ENCODE results near the gene C10orf120.

The C10orf120 gene

DNA sequence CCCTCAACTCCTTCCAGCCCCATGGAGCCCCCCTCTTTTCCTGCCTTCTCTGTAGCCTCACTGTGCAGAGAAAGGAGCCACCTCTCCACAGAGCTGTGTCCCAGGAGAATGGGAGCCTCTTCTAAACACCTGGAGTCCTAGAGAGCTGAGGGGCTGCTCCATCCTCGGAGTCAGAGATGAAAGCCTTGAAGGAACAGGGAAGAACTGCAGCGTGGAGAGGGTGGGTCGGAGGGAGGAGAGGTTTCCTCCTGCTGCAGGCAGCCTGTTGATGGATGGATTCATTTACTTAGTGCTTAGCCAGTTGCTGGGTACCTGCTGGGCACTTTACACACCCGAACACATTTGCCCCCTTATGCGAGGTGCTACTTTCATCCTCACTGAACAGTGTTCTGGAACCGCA lies 39.0 kb downstream of the C10orf120 start:
- DNase-seq (ENCODE audit: low spot score), result no peak

DNA sequence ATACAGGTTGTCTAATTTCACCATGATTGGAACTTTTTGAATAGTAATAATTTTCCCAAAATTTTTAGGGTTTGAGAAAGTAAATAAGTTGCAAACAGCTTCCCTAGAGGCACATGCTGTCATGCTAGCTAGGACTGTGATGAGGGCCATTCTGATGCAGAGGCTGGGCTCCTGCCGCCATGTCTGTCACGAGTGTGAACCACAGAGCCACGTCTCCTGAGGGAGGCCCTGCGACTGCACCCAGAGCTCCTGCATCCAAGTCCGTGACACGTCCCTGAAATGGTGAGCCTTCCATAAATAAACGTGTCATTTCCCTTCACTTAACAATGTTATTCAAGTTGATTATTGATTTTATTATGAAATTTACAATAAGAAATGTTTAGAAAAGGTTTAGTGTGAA lies 40.0 kb downstream of the C10orf120 start:
- DNase-seq (ENCODE audit: low spot score), result no peak

DNA sequence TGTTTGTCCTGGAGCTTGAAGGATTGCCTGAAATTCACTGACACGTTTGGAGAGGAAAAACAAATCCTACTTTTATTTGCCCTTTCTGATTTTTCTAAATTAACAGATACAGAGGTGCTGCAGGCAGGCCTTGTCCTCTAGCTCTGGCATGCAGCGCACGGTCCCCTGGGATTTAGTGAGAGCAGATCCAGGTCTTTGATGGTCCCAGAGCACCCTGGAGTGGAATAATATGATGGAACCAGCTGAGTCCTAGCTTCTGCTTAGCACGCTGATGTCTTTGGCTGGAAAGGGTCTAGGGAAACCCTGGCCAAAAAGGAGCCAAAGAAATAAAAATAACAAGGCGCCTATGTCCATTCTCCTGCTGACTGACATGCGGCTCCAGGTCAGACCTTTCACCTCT lies 40.5 kb downstream of the C10orf120 start:
- DNase-seq (ENCODE audit: low spot score), result no peak

DNA sequence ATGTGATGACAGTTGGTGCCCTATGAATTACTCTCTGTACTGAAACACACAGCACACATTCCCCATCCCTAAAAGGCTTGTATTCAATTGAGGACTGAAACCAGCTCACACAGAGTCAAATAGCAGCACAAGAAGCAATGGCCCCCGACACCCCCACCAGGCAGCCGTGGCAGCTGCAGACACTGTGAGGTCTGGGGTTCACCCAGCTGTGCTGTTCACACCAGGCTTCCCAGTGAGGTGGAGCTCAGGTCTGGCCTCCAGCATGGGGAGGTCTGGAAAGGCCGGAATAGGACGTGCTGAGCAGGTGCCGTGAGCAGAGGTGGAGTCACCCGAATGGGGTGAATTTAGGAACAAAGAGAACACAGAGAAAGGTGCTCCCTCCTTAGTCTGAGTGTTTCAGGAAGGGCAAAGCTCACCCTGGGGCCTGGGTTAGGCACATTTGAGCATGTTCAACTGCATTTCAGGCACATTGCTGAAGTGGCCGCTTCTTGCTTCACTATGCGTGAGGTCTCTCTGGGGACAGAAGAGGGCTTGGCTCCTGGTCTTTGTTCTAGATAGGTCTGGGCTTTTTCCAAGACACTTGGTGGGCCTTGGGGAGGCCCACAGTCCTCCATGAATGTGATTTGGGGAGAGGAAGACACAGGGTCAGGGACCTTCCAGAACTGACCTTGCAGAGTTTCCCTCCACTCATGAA lies 41.1 kb downstream of the C10orf120 start:
- DNase-seq (ENCODE audit: low spot score), result no peak

DNA sequence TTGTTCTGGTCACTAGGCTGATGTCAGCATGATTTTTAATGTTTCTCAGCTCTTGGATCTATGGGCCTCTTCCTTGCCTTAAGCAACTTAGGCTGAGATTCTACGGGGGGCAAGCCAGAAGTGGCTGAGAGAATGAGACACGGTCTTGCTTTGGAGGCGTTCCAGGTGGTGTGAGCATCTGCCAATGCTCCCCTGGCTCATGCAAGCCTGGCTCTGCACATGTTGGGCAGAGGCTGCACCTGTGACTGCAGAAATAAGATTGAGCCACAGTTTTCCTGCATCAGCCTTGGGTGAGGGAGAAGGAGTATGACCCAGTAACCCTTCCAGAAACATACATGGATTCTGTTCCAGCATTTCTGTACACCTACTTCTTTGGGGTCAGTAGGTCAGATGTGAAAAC lies 41.9 kb downstream of the C10orf120 start:
- DNase-seq (ENCODE audit: low spot score), result no peak

DNA sequence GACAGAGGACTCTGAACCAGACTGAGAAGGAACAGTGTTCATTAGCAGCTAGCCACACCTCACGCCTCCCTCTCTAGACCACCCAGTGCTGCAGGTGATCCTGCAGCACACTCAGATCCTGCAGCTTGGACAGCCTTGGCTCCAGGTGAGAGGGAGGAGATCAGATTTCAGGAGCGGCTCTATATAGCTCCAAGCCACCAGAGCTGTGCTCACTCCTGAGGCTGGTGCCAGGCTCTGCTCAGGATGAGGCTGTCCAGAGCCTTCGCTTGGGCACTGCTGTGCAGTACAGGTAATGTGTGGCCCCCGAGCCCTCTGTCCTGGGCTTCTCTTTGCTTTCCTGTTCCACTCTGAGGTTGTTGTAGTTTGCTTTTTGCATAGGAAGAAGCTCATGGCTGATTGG lies 42.4 kb downstream of the C10orf120 start:
- no peak for DNase-seq (ENCODE audit: low spot score)

DNA sequence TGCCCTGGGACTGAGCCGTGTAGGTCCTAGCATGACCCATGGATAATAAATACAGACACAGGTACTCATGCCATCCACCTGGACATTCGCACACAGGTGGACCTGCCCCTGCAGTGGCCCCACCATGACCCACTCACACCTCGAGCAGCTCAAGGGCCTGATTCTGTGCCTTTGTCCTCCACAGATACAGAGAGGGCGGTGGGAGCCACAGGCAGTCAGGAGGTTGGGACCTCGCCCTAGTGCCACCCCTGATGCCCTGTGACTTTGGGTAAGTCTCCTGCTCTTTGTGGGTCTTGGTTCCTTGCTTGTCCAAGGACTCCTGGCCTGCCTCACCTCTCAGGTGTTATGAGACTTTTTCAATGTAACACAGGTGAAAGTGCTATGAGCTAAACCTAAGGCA lies 42.9 kb downstream of the C10orf120 start:
- no peak for DNase-seq (ENCODE audit: low spot score)

DNA sequence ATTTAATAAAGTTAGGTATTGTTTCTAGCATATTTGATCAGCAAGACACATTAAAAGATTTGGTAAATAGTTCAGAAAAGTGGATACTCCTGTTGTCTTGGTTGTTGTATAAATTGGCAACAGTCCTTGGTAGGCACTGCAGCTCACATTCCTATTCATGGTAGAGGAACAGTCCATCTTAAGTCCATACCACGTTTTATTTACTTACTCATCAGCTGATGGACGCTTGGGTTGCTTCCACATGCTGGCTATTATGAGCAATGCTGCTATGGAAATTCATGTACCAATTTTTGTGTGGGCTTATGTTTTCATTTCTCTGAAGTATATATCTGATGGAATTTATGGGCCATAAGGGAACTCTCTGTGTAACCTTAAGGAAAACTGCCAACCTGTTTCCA lies 43.3 kb downstream of the C10orf120 start:
- no peak for DNase-seq (ENCODE audit: low spot score)

DNA sequence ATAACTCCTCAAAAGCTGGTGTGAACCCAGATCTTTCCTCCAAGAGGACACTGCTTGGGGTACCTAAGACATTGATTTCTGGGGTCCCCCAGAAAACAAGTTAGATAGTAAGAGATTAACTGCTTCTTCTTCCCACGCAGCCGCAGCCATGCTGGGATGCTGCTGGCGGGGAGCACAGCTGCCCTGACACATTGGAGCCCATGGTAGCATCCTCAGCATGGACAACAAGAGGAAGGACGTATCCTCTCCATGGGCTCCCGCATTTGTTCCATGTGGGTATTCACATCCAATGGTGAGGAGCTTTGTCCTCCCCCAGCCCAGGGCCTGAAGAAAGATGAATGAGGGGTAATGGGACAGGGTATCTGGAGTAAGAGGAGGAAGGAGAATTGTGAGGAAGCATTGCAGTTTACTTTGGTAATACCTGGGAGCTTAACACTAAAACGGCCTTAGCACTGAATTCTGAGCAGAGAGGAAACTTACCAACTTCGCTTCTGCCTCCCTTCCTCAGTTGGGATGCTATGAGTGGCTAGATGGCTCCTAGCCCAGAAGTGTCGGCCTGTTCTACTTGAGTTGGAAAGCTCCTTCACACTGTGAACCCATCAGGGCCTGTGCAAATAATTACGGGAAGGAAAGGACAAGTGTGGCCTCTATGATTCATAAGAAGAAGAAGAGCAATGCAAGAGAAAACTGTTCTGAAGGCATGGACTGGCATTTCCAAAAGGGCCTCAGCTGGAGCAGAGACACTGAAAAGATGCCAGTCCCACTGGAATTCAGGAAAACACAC lies 43.9 kb downstream of the C10orf120 start:
- DNase-seq (ENCODE audit: low spot score), result no peak

DNA sequence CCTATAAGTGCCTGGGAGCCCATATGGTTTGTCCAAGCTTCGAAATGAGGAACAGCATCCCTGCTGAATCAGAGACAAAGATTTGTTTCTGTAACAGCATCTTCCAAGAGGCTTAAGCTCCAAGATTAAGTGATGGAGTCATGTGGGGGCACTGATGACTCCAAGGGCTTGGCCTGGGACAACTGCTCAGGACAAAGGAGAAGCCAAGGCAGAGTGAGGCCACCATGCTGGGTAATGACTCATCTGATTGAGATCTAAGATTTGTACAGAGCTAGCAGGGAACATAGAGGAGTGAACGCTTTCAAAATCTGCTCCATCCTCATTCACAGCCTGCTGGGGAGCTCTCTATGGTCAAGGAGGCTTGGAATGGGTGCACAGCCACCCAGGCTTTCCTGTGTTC lies 49.3 kb downstream of the C10orf120 start:
- no peak for DNase-seq (ENCODE audit: low spot score)

DNA sequence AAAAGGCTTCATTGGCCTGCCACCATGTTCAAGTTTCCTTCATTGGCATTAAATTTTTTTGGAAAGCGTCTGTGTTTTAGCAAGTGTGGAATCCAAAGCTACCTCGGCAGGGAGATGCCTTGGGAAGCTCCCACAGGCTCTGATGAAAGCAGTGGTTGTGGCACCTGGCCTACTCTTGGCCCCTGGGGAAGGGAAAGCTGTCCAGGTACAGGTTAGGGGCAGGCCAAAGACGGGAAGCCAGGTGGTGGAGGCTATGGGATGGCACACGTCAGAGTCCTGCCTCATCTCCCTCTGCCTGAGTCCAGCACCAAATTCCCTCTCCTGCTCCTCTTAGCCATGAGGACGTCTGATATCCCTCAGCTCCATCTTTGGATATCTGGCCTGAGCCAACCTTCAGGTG lies 49.7 kb downstream of the C10orf120 start:
- no peak for DNase-seq (ENCODE audit: low spot score)

DNA sequence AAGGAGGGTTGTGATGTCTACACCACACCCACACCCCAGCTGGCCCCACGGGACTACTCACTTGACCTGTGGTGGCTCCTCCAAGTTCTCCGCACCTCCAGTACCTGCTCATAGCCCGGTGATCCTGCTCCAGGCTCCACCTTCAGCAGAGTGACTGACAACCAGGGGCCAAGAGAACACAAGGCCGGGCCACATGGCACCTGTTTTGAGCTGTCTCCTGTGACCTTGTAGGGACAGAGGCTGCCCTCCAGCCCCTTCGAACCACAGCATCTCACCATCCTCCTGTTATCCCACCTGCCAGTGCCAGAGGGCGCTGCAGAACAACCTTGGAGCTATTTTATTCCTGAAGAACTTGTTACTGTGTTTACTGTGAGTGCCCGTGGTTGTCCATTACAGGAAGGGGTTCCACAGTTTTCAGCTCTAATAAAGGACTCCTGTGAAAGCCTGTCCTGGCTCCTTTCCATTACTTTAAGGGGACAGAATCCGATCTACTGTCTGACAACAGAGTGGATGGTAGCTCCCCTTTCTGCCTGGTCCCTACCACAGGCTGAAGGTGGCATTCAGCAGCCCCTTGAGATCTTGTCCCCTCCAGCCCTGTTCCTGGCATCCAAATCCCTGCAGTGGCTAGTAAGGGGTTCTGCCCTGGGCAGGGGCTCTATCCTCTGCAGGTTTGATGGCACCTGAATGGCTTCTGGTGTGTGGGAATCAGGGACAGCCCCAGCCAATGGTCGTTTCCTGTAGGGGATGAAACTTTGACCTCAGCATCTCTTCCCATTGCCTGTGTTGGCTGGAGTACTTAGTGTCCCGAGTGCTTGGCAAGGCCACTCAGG lies 50.8 kb downstream of the C10orf120 start:
- peak; percentile 42 for DNase-seq (ENCODE audit: low spot score)
